Tibial nerve (tissue), 4 donors: Measurements from ENCODE around the gene TMEM174. TPM values are rescaled to one million over a fixed set of nuclear protein-coding genes. Genes with fewer than 3 reads are reported as not detected.

ENCODE experiments used
- DNase-seq, 2 donors: peaks; one replicate each; pipeline ENCODE4 v3.0.0-alpha.2; 2019; ENCODE audit warnings: low spot score in 2 of 2
- H3K27ac ChIP-seq, 4 donors: fragments of 200-600 bp; sonication (generic) in 3 of 4; one replicate each; pipeline ENCODE4 v1.5.1; 2017 to 2019; ENCODE audit warnings: mild to moderate bottlenecking in 1 of 4
- H3K27me3 ChIP-seq, 2 donors: fragments of 200-600 bp; sonication (generic) in 1 of 2; one replicate each; pipeline versions ENCODE4 v1.5.1 to v1.6.0; 2017 to 2019
- H3K36me3 ChIP-seq, 3 donors: fragments of 200-600 bp; sonication (generic); one replicate each; pipeline ENCODE4 v1.5.1; 2018 to 2019
- H3K4me1 ChIP-seq, 4 donors: fragments of 200-600 bp; sonication (generic) in 3 of 4; one replicate each; pipeline ENCODE4 v1.5.1; 2017 to 2019
- H3K4me3 ChIP-seq, 4 donors: fragments of 200-600 bp; sonication (generic) in 3 of 4; one replicate each; pipeline ENCODE4 v1.5.1; 2017 to 2019; ENCODE audit warnings: mild to moderate bottlenecking in 1 of 4, moderate library complexity in 1 of 4
- H3K9me3 ChIP-seq, 4 donors: fragments of 200-600 bp; sonication (generic) in 3 of 4; one replicate each; pipeline ENCODE4 v1.5.1; 2017 to 2019
- EP300 ChIP-seq, 2 donors: sonication (generic); formaldehyde crosslinking; IDR thresholded peaks; one replicate each; pipeline ENCODE4 v1.6.1; 2017; ENCODE audit warnings: antibody characterized with exemption in 2 of 2, mild to moderate bottlenecking in 1 of 2
- POLR2A ChIP-seq, 2 donors: fragments of 450-650 bp; IDR thresholded peaks; one replicate each; pipeline ENCODE4 v1.6.1; 2017; ENCODE audit warnings: antibody characterized with exemption in 2 of 2, mild to moderate bottlenecking in 2 of 2, moderate library complexity in 2 of 2
- WGBS, 2 donors: methylation state at CpG; one replicate each; pipeline ENCODE4 v1.1.5; 2018; 5-methylcytosine and 5-hydroxymethylcytosine counted together
- total RNA-seq, 4 donors: library from RNA; depleted of rRNA; stranded (reverse); fragments of >200 nt; gene quantifications; one replicate each; pipeline ENCODE4 v1.1.0, GENCODE V29; 2016
- TF ChIP-seq, protein P1 (sequence below), 5 experiments: fragments of 200-600 bp in 3 of 5; fragments of 450-650 bp in 2 of 5; sonication (generic) in 3 of 5; IDR thresholded peaks; one replicate each; pipeline ENCODE4 v1.5.1; 2016 to 2019; ENCODE audit warnings: antibody characterized with exemption in 5 of 5, mild to moderate bottlenecking in 3 of 5, moderate library complexity in 2 of 5

TMEM174 gene
- total RNA-seq, 4 donors from 2014 or later = not detected

DNA sequence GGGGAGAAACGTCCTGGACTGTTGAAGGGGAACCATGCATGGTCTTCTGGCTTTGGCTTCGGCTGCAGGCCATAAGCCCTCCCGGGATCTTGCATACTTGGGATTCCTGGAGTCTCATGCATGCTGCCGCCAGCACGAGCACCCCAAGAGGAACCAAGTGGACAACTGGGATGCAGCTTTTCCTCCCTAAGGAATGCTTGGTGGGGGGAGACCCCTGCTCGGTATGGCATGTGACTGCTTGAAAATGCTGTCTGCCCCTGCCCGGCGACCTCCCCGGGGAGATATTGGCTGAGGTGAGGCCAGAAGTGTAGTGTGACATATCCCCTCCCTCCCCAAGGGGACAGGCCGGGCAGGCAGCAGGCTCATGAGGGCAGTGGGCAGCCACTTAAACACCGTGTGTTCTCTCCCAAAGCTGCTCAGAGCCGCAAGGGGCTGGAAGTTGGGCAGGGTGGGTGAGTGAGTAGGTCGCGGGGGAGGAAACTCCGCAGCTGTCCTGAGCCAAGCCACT, 36.9 kb upstream of the TMEM174 start:
- DNase-seq = no peak
- 38 to 42% methylated on average over 14 to 15 of the region's 15 CpGs for WGBS, 2 donors
- no peak overlapping the region for H3K4me3 ChIP-seq
- TF ChIP-seq, protein P1, sequence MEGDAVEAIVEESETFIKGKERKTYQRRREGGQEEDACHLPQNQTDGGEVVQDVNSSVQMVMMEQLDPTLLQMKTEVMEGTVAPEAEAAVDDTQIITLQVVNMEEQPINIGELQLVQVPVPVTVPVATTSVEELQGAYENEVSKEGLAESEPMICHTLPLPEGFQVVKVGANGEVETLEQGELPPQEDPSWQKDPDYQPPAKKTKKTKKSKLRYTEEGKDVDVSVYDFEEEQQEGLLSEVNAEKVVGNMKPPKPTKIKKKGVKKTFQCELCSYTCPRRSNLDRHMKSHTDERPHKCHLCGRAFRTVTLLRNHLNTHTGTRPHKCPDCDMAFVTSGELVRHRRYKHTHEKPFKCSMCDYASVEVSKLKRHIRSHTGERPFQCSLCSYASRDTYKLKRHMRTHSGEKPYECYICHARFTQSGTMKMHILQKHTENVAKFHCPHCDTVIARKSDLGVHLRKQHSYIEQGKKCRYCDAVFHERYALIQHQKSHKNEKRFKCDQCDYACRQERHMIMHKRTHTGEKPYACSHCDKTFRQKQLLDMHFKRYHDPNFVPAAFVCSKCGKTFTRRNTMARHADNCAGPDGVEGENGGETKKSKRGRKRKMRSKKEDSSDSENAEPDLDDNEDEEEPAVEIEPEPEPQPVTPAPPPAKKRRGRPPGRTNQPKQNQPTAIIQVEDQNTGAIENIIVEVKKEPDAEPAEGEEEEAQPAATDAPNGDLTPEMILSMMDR (IDR thresholded peaks at IDR 0.05) = no peak
- H3K4me1 ChIP-seq = no peaks in the 10 kb centered on the region
- H3K27me3 ChIP-seq = peaks cover 0 to 9% of the 10 kb centered on the region in 2 donors
- no peaks in the 10 kb centered on the region for H3K9me3 ChIP-seq
- H3K36me3 ChIP-seq = no peaks in the 10 kb centered on the region
- H3K27ac ChIP-seq = no peak overlapping the region

- Histone ChIP-seq H3K4me1 (no peaks in the 10 kb centered on the region), H3K27me3 (peaks cover 0 to 9% of the 10 kb centered on the region in 2 donors), H3K9me3 (no peaks in the 10 kb centered on the region), H3K27ac (no peak overlapping the region), H3K4me3 (no peak overlapping the region), H3K36me3 (no peaks in the 10 kb centered on the region)
- WGBS, 2 donors = 82 to 88% methylated on average over 10 of the region's 10 CpGs
- DNase-seq = no peak
- TF ChIP-seq EP300 (IDR thresholded peaks at IDR 0.05) = no peak
- TF ChIP-seq, protein P1 (IDR thresholded peaks at IDR 0.05) = no peak
- TF ChIP-seq POLR2A (IDR thresholded peaks at IDR 0.05) = no peak
Observed at GRCh38 chr5:73137563-73138530, 35.1 kb upstream of the TMEM174 start.

GRCh38 chr5:73139485-73139884, 33.5 kb upstream of the TMEM174 start:
- H3K4me3 ChIP-seq = no peak overlapping the region
- H3K27me3 ChIP-seq = peaks cover 0 to 9% of the 10 kb centered on the region in 2 donors
- H3K36me3 ChIP-seq = no peaks in the 10 kb centered on the region
- no peaks in the 10 kb centered on the region for H3K4me1 ChIP-seq
- no peak for DNase-seq
- H3K9me3 ChIP-seq = no peaks in the 10 kb centered on the region
- TF ChIP-seq POLR2A (IDR thresholded peaks at IDR 0.05) (no peak), EP300 (IDR thresholded peaks at IDR 0.05) (no peak)
- TF ChIP-seq, protein P1 (IDR thresholded peaks at IDR 0.05) = no peak
- WGBS, 2 donors = 65 to 66% methylated on average over 3 of the region's 3 CpGs
- no peak overlapping the region for H3K27ac ChIP-seq

- Histone ChIP-seq H3K4me1 (no peaks in the 10 kb centered on the region), H3K27me3 (peaks cover 0 to 9% of the 10 kb centered on the region in 2 donors), H3K4me3 (no peak overlapping the region), H3K36me3 (no peaks in the 10 kb centered on the region), H3K27ac (no peak overlapping the region), H3K9me3 (no peaks in the 10 kb centered on the region)
- TF ChIP-seq, protein P1 (IDR thresholded peaks at IDR 0.05) = no peak
- no peak for TF ChIP-seq EP300 (IDR thresholded peaks at IDR 0.05)
- no peak for TF ChIP-seq POLR2A (IDR thresholded peaks at IDR 0.05)
- WGBS, 2 donors = 100% methylated on average over 1 of the region's 1 CpG
- no peak for DNase-seq
Observed at GRCh38 chr5:73140801-73141200, 32.2 kb upstream of the TMEM174 start.

- TF ChIP-seq, protein P1 (IDR thresholded peaks at IDR 0.05) = no peak
- TF ChIP-seq POLR2A (IDR thresholded peaks at IDR 0.05) (no peak), EP300 (IDR thresholded peaks at IDR 0.05) (no peak)
- H3K4me3 ChIP-seq = no peak overlapping the region
- 68 to 81% methylated on average over 8 of the region's 8 CpGs for WGBS, 2 donors
Observed at GRCh38 chr5:73142035-73142434, 31.0 kb upstream of the TMEM174 start.

More at GRCh38 chr5:73142035-73142434, 31.0 kb upstream of the TMEM174 start:
- Histone ChIP-seq H3K9me3 (no peaks in the 10 kb centered on the region), H3K27me3 (peaks cover 0 to under 1% of the 10 kb centered on the region in 2 donors), H3K27ac (no peak overlapping the region), H3K4me1 (no peaks in the 10 kb centered on the region), H3K36me3 (no peaks in the 10 kb centered on the region)
- DNase-seq = no peak
